Suprapubic skin (tissue), 4 donors: ENCODE results near the gene PPP2R3B. TPM values are rescaled to one million over a fixed set of nuclear protein-coding genes. Genes with fewer than 3 reads are reported as not detected.

Source experiments
- DNase-seq, 2 donors: peaks; one replicate each; pipeline ENCODE4 v3.0.0-alpha.2; 2019; ENCODE audit warnings: low spot score in 2 of 2
- H3K27ac ChIP-seq: fragments of 200-600 bp; sonication (generic); one replicate; pipeline ENCODE4 v1.5.1; 2019
- H3K27me3 ChIP-seq: fragments of 200-600 bp; sonication (generic); one replicate; pipeline ENCODE4 v1.5.1; 2019
- H3K36me3 ChIP-seq: fragments of 200-600 bp; sonication (generic); one replicate; pipeline ENCODE4 v1.5.1; 2019
- H3K4me1 ChIP-seq: fragments of 200-600 bp; sonication (generic); one replicate; pipeline ENCODE4 v1.5.1; 2019
- H3K4me3 ChIP-seq: fragments of 200-600 bp; sonication (generic); one replicate; pipeline ENCODE4 v1.5.1; 2019; ENCODE audit warnings: mild to moderate bottlenecking
- H3K9me3 ChIP-seq: fragments of 200-600 bp; sonication (generic); one replicate; pipeline ENCODE4 v1.5.1; 2019
- EP300 ChIP-seq: sonication (generic); formaldehyde crosslinking; IDR thresholded peaks from one replicate; pipeline ENCODE4 v1.6.1; 2017; ENCODE audit warnings: antibody characterized with exemption
- POLR2A ChIP-seq, 2 donors: fragments of 450-650 bp; IDR thresholded peaks; one replicate each; pipeline ENCODE4 v1.6.1; 2017; ENCODE audit warnings: antibody characterized with exemption in 2 of 2, mild to moderate bottlenecking in 2 of 2, moderate library complexity in 2 of 2
- POLR2AphosphoS5 ChIP-seq, 3 donors: sonication (generic); formaldehyde crosslinking; IDR thresholded peaks; one replicate each; pipeline ENCODE4 v1.6.1; 2017; ENCODE audit warnings: antibody characterized with exemption in 3 of 3
- WGBS: methylation state at CpG from one replicate; pipeline ENCODE4 v1.1.5; 2018; 5-methylcytosine and 5-hydroxymethylcytosine counted together
- total RNA-seq, 4 donors: library from RNA; depleted of rRNA; stranded (reverse); fragments of >200 nt; gene quantifications; one replicate each; pipeline ENCODE4 v1.1.0, GENCODE V29; 2016
- TF ChIP-seq, protein P1 (sequence below), 2 donors: fragments of 200-600 bp in 1 of 2; fragments of 450-650 bp in 1 of 2; sonication (generic) in 1 of 2; IDR thresholded peaks; one replicate each; pipeline ENCODE4 v1.5.1; 2016 to 2019; ENCODE audit warnings: antibody characterized with exemption in 2 of 2, mild to moderate bottlenecking in 1 of 2, moderate library complexity in 1 of 2

The PPP2R3B gene
- total RNA-seq, 4 donors from 2014 or later: 31.8 to 79.6 (median 47.1) TPM

DNA sequence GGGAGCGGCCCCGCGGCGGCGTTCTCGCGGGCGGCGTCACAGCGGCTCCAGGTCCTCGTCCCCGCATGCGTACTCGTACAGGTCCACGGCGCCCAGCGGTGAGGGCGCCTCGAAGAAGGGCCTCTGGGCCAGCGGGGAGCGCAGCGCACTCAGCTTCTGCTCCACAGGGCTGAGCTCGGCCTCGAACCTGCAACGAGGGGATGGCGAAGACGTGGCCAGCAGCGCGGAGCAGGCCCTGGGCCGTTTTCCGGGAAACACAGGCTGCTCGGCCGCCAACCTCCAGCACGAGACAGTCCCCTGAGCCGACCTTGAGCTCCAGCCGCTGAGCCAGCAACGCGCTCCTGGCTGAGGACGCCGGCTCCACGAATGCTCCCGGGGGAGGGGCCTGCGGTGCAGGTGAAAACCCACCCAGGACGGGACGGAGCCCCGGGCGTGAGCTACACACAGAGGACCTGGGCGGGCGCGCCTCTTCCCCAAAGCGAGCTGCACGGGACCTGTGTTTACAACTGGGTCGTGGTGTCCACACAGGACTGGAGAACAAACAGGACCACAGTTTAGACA is 52.3 kb downstream of the PPP2R3B start:
- WGBS: over 99% methylated on average over 24 of the region's 53 CpGs
- Histone ChIP-seq H3K4me1 (peaks cover 16% of the 10 kb centered on the region), H3K27me3 (peaks cover 20% of the 10 kb centered on the region), H3K27ac (no peak overlapping the region), H3K36me3 (peaks cover 48% of the 10 kb centered on the region), H3K4me3 (no peak overlapping the region), H3K9me3 (no peaks in the 10 kb centered on the region)
- peak in 1 of 2 donors; percentile 52 for DNase-seq
- no peak for TF ChIP-seq POLR2AphosphoS5 (IDR thresholded peaks at IDR 0.05)
- TF ChIP-seq POLR2A (IDR thresholded peaks at IDR 0.05): no peak
- TF ChIP-seq EP300: no peak
- TF ChIP-seq, protein P1, sequence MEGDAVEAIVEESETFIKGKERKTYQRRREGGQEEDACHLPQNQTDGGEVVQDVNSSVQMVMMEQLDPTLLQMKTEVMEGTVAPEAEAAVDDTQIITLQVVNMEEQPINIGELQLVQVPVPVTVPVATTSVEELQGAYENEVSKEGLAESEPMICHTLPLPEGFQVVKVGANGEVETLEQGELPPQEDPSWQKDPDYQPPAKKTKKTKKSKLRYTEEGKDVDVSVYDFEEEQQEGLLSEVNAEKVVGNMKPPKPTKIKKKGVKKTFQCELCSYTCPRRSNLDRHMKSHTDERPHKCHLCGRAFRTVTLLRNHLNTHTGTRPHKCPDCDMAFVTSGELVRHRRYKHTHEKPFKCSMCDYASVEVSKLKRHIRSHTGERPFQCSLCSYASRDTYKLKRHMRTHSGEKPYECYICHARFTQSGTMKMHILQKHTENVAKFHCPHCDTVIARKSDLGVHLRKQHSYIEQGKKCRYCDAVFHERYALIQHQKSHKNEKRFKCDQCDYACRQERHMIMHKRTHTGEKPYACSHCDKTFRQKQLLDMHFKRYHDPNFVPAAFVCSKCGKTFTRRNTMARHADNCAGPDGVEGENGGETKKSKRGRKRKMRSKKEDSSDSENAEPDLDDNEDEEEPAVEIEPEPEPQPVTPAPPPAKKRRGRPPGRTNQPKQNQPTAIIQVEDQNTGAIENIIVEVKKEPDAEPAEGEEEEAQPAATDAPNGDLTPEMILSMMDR (IDR thresholded peaks at IDR 0.05): no peak

DNA sequence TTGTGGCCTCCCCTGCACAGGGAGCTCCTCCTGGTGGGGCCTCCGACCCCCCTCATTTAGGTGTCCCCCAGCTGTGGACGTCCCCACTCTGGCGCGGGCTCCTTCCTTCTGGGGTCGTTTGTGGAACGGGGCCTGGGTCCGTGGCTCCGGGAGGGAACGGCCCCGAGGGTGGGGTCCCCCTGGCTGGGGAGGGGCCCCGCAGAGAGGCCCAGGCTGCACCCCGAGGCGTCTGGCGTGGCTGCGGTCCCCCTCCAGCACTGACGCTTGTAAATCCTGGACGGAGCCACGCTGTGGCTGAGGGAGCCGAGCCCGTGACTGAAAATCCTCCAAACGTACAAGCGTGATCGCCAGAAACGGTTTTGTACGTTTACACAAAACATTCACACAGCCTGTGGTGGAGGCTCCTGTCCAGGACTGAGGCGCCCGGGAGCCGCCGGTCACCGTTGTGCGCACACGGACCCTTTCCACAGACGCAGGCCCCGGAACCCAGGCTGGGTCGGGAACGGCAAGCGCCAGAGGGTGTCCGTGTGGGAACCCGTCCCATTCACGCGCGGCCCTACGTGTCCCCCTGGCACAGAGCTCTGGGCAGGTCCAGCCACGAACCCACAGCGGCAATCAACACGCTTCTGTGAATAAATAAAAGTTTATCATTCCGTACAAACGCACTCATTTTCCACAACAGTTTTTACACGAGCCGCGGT is 52.9 kb downstream of the PPP2R3B start:
- H3K4me1 ChIP-seq: peaks cover 16% of the 10 kb centered on the region
- no peaks in the 10 kb centered on the region for H3K9me3 ChIP-seq
- WGBS: 96% methylated on average over 44 of the region's 51 CpGs
- H3K4me3 ChIP-seq: no peak overlapping the region
- TF ChIP-seq POLR2A (IDR thresholded peaks at IDR 0.05): no peak
- TF ChIP-seq EP300: no peak
- TF ChIP-seq, protein P1 (IDR thresholded peaks at IDR 0.05): no peak
- no peak for TF ChIP-seq POLR2AphosphoS5 (IDR thresholded peaks at IDR 0.05)
- H3K27ac ChIP-seq: no peak overlapping the region
- H3K27me3 ChIP-seq: peaks cover 20% of the 10 kb centered on the region
- peaks cover 48% of the 10 kb centered on the region for H3K36me3 ChIP-seq
- DNase-seq: no peak

DNA sequence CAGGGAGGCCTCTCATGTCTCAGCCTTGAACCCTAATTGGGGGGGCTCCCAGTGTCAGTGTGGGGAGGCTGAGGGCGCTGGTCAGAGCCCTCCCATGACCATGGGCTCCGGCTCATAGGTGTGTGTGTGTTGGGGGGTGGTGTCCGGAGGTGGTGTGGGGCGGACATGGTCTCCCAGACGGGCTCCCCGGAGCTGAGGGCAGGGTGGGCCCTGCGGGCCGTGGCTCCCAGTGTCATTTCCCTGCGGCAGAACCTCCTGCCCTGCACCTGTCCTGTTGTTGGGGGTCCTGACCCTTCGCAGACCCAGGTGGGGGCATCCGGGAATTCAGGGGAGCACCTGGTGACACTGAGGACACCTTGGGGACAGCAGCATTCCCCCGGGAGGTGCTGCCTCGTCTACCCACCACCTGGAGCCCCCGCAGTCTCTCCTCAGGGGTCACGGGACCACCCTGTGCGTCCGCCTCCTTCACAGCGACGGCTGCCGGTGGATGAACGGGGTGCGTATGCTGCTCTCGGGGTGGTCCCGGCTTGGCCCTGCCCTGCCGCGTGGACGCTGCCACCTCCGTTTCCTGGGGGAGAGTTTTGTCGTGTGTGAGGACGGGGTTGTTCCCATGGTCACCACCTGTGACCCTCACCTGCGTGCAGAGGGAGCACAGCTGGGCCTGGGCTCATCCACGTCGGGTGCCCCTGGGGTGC is 53.6 kb downstream of the PPP2R3B start:
- no peaks in the 10 kb centered on the region for H3K9me3 ChIP-seq
- H3K4me3 ChIP-seq: no peak overlapping the region
- H3K4me1 ChIP-seq: peaks cover 16% of the 10 kb centered on the region
- WGBS: 93% methylated on average over 3 of the region's 33 CpGs
- H3K27ac ChIP-seq: no peak overlapping the region
- H3K36me3 ChIP-seq: peaks cover 41% of the 10 kb centered on the region
- peak in 1 of 2 donors; percentile 56 for DNase-seq
- TF ChIP-seq, protein P1 (IDR thresholded peaks at IDR 0.05): no peak
- no peak for TF ChIP-seq EP300
- TF ChIP-seq POLR2A (IDR thresholded peaks at IDR 0.05): no peak
- no peak for TF ChIP-seq POLR2AphosphoS5 (IDR thresholded peaks at IDR 0.05)
- peaks cover 20% of the 10 kb centered on the region for H3K27me3 ChIP-seq

DNA sequence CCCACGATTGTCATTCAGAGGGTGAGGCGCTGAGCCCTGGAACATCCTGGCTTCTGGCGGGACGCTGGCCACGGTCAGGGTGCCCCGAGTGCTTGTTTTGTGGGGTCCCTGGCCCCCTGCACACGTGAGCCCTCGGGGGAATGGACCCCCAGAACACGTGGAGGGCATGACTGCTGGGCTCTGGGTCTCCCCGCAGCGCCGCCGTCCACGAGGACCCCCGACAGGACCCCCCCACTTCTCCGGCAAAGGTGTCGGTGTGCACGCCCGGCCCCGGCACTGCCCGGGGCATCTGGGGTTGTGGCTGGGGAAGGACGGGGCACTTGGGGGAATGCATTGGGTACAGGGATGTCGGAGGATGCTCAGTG is 54.2 kb downstream of the PPP2R3B start:
- TF ChIP-seq, protein P1 (IDR thresholded peaks at IDR 0.05): no peak
- TF ChIP-seq EP300: no peak
- TF ChIP-seq POLR2AphosphoS5 (IDR thresholded peaks at IDR 0.05): no peak
- no peak for TF ChIP-seq POLR2A (IDR thresholded peaks at IDR 0.05)
- H3K4me1 ChIP-seq: peaks cover 16% of the 10 kb centered on the region
- H3K4me3 ChIP-seq: no peak overlapping the region
- H3K27ac ChIP-seq: no peak overlapping the region
- WGBS: no CpG with 5 or more reads among the region's 23 CpGs
- peak in 1 of 2 donors; percentile 54 for DNase-seq
- H3K36me3 ChIP-seq: peaks cover 35% of the 10 kb centered on the region
- peaks cover 20% of the 10 kb centered on the region for H3K27me3 ChIP-seq
- H3K9me3 ChIP-seq: no peaks in the 10 kb centered on the region

DNA sequence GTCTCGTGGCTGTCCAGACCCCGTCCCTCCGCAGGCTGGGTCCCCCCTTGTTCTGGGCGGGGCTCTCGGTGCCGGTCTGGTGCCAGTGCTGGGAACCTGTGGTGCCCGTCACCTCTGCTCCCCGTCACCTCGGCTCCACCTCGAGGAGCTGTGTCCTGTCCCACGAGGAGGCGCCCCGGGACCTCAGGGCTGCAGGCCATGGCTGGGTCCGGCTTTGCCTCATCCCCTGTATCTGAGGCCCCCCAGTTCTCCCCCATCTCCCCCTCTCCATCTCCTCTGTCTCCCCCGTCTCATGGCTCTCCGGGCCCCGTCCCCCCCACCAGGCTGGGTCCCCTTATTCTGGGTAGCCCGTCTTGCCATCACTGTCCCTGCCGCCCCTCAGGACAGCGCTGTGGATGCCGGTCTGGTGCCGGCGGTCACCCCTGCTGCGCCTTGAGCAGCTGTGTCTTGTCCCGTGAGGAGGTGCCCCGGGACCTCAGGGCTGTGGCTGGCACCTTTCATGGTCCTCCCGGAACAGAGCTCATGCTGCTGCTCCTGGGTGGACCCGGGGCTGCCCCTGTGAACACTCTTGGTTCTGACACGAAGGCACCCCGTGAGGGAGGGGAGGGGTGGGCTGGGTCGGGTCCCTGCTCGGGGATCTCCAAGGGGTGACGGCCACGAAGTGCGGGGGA is 54.7 kb downstream of the PPP2R3B start:
- H3K4me1 ChIP-seq: peaks cover 16% of the 10 kb centered on the region
- H3K27ac ChIP-seq: no peak overlapping the region
- no peaks in the 10 kb centered on the region for H3K9me3 ChIP-seq
- peak overlapping the region; percentile 38 for H3K4me3 ChIP-seq
- H3K27me3 ChIP-seq: peaks cover 20% of the 10 kb centered on the region
- 29% methylated on average over 15 of the region's 35 CpGs for WGBS
- DNase-seq: no peak
- H3K36me3 ChIP-seq: peaks cover 30% of the 10 kb centered on the region
- TF ChIP-seq, protein P1 (IDR thresholded peaks at IDR 0.05): no peak
- TF ChIP-seq POLR2AphosphoS5 (IDR thresholded peaks at IDR 0.05) (no peak), EP300 (no peak), POLR2A (IDR thresholded peaks at IDR 0.05) (no peak)
